ENCODE results near the gene STK11.
A peak's percentile ranks its signal among the peaks of the same experiment; 100 is the strongest.

Gene STK11

DNA sequence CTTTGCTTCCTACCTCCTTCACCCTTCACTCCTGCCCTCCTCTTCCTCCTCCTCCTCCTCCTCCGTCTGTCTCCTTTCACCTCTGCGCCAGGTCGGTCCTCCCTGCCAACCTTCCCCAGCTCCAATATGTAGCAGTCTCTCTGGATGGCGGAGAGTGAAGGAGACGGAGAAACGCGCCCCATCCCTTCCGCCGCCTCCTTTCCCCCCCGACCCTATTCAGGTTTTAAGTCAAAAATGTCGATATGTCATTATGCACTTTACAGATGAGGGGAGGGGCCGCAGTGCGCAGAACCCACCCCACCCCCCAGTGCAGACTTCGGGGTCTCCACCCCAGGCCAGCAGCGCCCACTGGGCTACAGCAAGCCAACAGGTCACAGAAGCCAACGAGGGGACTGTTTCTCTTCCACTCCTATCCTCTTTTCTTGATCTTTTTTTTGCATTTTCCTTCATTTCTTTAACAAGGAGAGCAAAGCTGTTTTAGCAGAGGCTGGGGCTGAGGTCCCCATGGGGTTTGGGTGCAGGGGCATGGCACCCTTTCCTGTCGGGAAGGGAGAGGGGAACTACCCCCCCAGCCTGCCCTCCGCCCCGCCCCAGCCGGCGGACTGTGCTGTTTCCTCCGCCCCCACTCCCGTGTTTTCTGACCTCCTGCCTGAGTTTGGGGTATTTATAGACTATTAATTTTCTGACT, 52.0 kb downstream of the STK11 start:
- no peaks in the 10 kb centered on the region for H3K27me3 ChIP-seq
- intact Hi-C loops (cut with DNase I; ENCODE audit: low total_unique reads), result no loop called here
- TF ChIP-seq, protein P1, sequence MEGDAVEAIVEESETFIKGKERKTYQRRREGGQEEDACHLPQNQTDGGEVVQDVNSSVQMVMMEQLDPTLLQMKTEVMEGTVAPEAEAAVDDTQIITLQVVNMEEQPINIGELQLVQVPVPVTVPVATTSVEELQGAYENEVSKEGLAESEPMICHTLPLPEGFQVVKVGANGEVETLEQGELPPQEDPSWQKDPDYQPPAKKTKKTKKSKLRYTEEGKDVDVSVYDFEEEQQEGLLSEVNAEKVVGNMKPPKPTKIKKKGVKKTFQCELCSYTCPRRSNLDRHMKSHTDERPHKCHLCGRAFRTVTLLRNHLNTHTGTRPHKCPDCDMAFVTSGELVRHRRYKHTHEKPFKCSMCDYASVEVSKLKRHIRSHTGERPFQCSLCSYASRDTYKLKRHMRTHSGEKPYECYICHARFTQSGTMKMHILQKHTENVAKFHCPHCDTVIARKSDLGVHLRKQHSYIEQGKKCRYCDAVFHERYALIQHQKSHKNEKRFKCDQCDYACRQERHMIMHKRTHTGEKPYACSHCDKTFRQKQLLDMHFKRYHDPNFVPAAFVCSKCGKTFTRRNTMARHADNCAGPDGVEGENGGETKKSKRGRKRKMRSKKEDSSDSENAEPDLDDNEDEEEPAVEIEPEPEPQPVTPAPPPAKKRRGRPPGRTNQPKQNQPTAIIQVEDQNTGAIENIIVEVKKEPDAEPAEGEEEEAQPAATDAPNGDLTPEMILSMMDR (IDR thresholded peaks at IDR 0.05), result no peak
- H3K9me3 ChIP-seq, result no peaks in the 10 kb centered on the region
- peaks cover 17 to 86% (median 82%) of the 10 kb centered on the region in 4 donors for H3K4me1 ChIP-seq
- no peak for DNase-seq
- peaks cover 33 to 50% (median 47%) of the 10 kb centered on the region in 3 donors for H3K36me3 ChIP-seq
- peak overlapping the region; percentile 93 to 95 for H3K27ac ChIP-seq
- H3K4me3 ChIP-seq, result no peak overlapping the region

GRCh38 chr19:1258163-1258492, 52.5 kb downstream of the STK11 start:
- peaks cover 17 to 88% (median 85%) of the 10 kb centered on the region in 4 donors for H3K4me1 ChIP-seq
- peak overlapping the region; percentile 93 to 95 for H3K27ac ChIP-seq
- no peak overlapping the region for H3K4me3 ChIP-seq

DNA sequence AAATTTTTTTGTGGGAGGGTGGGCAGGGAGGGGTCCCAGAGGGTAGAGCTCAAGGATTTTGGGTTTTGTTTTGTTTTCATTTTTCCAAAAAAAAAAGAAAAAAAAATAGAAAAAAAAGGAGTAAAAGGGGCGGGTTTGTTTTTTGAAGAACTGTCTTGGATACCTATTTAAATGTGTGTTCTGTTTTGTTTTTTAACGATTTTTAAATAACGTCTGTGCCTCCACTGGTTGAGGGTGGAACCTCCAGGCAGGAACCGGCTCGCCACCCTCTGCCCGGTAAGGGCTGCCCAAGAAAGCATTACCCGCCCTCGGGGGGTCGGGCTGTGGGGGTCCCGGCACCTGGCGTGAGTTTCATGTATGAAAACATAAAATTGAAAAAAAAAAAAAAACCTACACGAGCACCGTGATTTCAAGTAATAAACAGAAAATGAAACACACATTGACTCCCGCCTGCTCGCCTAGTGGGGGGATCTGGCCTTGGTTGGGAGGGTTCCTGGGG, 53.2 kb downstream of the STK11 start:
- Histone ChIP-seq H3K4me1 (peaks cover 15 to 86% (median 80%) of the 10 kb centered on the region in 4 donors), H3K36me3 (peaks cover 33 to 48% (median 46%) of the 10 kb centered on the region in 3 donors), H3K27ac (peak overlapping the region; percentile 93 to 95), H3K9me3 (no peaks in the 10 kb centered on the region), H3K4me3 (peak overlapping the region; percentile 13 to 31), H3K27me3 (no peaks in the 10 kb centered on the region)
- intact Hi-C loops (cut with DNase I; ENCODE audit: low total_unique reads), result no loop called here
- no peak for DNase-seq
- TF ChIP-seq, protein P1 (IDR thresholded peaks at IDR 0.05), result no peak

More at GRCh38 chr19:1258163-1258492, 52.5 kb downstream of the STK11 start:
- intact Hi-C loops (cut with DNase I; ENCODE audit: low total_unique reads), result no loop called here
- Histone ChIP-seq H3K9me3 (no peaks in the 10 kb centered on the region), H3K27me3 (no peaks in the 10 kb centered on the region), H3K36me3 (peaks cover 33 to 50% (median 47%) of the 10 kb centered on the region in 3 donors)
- TF ChIP-seq, protein P1 (IDR thresholded peaks at IDR 0.05), result no peak
- no peak for DNase-seq

GRCh38 chr19:1259206-1259875, 53.8 kb downstream of the STK11 start:
- H3K27ac ChIP-seq, result peak overlapping the region; percentile 93 to 95
- H3K9me3 ChIP-seq, result no peaks in the 10 kb centered on the region
- intact Hi-C loops (cut with DNase I; ENCODE audit: low total_unique reads), result no loop called here
- H3K4me3 ChIP-seq, result peak overlapping the region; percentile 13 to 31
- H3K4me1 ChIP-seq, result peaks cover 10 to 80% (median 75%) of the 10 kb centered on the region in 4 donors
- H3K27me3 ChIP-seq, result no peaks in the 10 kb centered on the region
- DNase-seq, result peak; percentile 70 to 87
- H3K36me3 ChIP-seq, result peaks cover 29 to 42% (median 41%) of the 10 kb centered on the region in 3 donors
- TF ChIP-seq, protein P1 (IDR thresholded peaks at IDR 0.05), result no peak

DNA sequence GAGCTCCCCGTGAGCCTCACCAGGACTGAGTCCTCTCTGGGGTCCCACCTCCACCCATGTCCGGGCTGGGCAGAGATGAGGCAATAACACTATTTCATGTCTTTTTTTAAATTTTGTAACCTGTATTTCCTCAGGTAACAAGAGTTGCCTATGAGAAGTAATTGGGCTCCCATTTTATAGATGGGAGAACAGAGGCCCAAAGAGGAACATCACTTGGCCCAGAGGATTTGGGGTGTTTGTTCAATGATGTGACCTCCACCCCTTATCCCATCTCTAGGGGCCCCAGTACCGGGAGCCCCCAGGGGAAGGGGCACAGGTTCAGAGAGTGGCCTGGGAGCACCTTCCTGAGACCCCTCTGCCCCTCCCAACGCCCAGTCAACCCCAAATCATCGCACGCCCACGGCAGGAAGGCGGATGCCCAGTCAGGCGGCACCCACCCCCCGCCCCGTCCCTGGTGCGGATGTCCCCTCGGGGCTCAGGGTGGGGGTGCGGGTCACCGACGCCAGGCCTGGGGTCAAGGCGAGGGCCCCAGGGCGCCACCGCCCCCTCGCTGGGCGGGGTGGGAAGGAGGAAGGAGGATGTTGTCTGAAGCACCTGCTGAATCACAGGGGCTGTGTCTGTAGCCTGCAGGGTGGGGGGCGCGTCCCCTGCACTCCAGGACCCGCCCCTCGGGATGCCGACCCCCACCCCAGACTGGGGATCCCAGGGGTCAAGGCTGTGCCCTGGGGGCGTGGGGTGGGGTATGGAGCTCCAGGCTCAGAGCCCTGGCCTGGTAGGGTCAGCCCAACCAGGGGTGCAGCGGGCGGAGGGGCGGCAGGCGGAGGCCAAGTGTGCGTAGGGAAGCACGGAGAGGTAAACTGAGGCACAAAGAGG, 54.5 kb downstream of the STK11 start:
- TF ChIP-seq, protein P1 (IDR thresholded peaks at IDR 0.05), result no peak
- Histone ChIP-seq H3K4me1 (peaks cover 10 to 77% (median 72%) of the 10 kb centered on the region in 4 donors), H3K9me3 (no peaks in the 10 kb centered on the region), H3K27ac (peak overlapping the region; percentile 93 to 95), H3K4me3 (peak overlapping the region; percentile 64 to 77), H3K36me3 (peaks cover 21 to 34% (median 33%) of the 10 kb centered on the region in 3 donors), H3K27me3 (no peaks in the 10 kb centered on the region)
- intact Hi-C loops (cut with DNase I; ENCODE audit: low total_unique reads), result no loop called here
- peak in 1 of 2 donors; percentile 75 for DNase-seq
